A673 (cell line): ENCODE measurements around the gene TIMM17B.

Source experiments
- EZH2 ChIP-seq: fragments of 200-600 bp; sonication (generic); IDR thresholded peaks from 2 replicates; pipeline ENCODE4 v1.6.1; 2017; ENCODE audit warnings: borderline replicate concordance, low read depth, mild to moderate bottlenecking, mixed read lengths, antibody characterized with exemption, low read length; ENCODE audit not compliant: poor library complexity, severe bottlenecking
- TF ChIP-seq, protein P1 (sequence below): fragments of 300-800, 200-600 bp; sonication (generic); conservative IDR thresholded peaks from 2 replicates; pipeline ENCODE4 v1.5.1; 2017; ENCODE audit warnings: low read depth, mild to moderate bottlenecking, antibody characterized with exemption, low read length, moderate library complexity, mixed read lengths

DNA sequence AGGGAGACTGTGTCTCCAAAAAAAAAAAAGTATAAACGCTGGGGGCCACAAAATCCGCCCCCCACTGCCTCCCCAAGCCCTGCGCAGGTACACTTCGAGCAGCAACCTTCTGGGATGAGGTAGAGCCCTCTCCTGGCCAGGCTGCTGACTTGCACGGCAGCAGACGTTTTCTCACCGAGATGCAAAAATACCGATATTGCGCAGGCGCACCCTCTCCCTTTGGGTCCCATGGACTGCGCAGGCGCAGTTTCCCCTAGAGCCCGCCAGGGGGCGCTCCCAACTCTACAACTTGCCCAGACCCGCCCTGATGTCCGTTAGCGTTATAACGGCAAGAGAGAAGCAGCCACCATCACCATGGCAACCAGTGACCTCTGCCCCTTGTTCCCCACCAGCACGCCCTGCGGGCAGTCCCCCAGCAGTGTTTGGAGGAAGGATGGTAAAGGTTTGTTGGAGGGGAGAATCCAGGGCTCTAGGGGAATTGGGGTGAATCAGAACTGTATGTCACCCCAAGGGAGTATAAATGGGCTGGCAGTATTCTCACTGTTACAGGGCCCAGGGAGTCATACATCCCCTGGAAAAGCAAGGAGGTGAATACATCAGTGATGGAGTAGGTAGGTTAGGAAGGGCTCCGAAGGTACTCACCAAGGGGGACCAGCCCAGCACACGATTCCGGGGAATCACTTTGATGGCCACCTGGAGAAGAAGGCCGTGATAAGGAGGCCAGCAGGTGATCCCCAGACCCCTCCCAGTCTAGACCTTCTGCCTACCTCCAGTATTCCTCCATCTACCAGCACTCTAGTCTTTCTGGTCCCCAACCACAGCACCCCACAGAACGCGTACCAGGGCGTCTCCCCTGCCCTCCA lies 19.8 kb upstream of the TIMM17B start:
- TF ChIP-seq, protein P1, sequence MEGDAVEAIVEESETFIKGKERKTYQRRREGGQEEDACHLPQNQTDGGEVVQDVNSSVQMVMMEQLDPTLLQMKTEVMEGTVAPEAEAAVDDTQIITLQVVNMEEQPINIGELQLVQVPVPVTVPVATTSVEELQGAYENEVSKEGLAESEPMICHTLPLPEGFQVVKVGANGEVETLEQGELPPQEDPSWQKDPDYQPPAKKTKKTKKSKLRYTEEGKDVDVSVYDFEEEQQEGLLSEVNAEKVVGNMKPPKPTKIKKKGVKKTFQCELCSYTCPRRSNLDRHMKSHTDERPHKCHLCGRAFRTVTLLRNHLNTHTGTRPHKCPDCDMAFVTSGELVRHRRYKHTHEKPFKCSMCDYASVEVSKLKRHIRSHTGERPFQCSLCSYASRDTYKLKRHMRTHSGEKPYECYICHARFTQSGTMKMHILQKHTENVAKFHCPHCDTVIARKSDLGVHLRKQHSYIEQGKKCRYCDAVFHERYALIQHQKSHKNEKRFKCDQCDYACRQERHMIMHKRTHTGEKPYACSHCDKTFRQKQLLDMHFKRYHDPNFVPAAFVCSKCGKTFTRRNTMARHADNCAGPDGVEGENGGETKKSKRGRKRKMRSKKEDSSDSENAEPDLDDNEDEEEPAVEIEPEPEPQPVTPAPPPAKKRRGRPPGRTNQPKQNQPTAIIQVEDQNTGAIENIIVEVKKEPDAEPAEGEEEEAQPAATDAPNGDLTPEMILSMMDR: peak; percentile 97
- TF ChIP-seq EZH2: no peak
